K562 (cell line): ENCODE measurements around the gene CREB3L2. TPM values are rescaled to one million over a fixed set of nuclear protein-coding genes. Genes with fewer than 3 reads are reported as not detected.
A peak's percentile ranks its signal among the peaks of the same experiment; 100 is the strongest.

Experiments used
- ASH1L ChIP-seq: fragments of 450-650 bp; IDR thresholded peaks from 2 replicates; pipeline ENCODE4 v1.6.1; 2018; ENCODE audit warnings: borderline replicate concordance, mild to moderate bottlenecking, low read depth; ENCODE audit not compliant: partially characterized antibody
- BRCA1 ChIP-seq, 2 experiments: fragments of 450-650 bp in 1 of 2; sonication (generic) in 1 of 2; formaldehyde crosslinking in 1 of 2; IDR thresholded peaks; 2 replicates each; pipeline versions ENCODE4 v1.5.0 to v1.6.1; 2017 to 2020; ENCODE audit warnings: mild to moderate bottlenecking in 1 of 2, missing genetic modification reagents in 1 of 2
- CREB5 ChIP-seq: fragments of 250-450 bp; sonication (Bioruptor Pico); IDR thresholded peaks from 2 replicates; pipeline ENCODE4 v1.5.0; 2020; ENCODE audit warnings: mild to moderate bottlenecking
- CTBP1 ChIP-seq: fragments of 450-650 bp; IDR thresholded peaks from 2 replicates; pipeline ENCODE4 v1.6.1; 2016; ENCODE audit warnings: borderline replicate concordance
- CTCFL ChIP-seq: IDR thresholded peaks from 2 replicates; pipeline ENCODE4 v1.6.1; 2011; ENCODE audit warnings: borderline replicate concordance, low read depth, mild to moderate bottlenecking, moderate library complexity, low read length; ENCODE audit not compliant: insufficient read depth, poor library complexity, severe bottlenecking
- ESRRB ChIP-seq: fragments of 250-450 bp; sonication (Bioruptor Pico); IDR thresholded peaks from 2 replicates; pipeline ENCODE4 v1.5.0; 2020; ENCODE audit warnings: mild to moderate bottlenecking, moderate library complexity, borderline replicate concordance
- HMGXB4 ChIP-seq: sonication (generic); formaldehyde crosslinking; IDR thresholded peaks from 2 replicates; pipeline ENCODE4 v1.8.1; 2023; ENCODE audit warnings: mild to moderate bottlenecking, missing genetic modification reagents
- MIER1 ChIP-seq: fragments of 450-650 bp; IDR thresholded peaks from 2 replicates; pipeline ENCODE4 v1.6.1; 2016; ENCODE audit warnings: antibody characterized with exemption, mild to moderate bottlenecking, low read depth
- NR2C2 ChIP-seq, 2 experiments: fragments of 200-800 bp in 1 of 2; sonication (Bioruptor generic) in 1 of 2; sonication (generic) in 1 of 2; formaldehyde crosslinking in 1 of 2; IDR thresholded peaks; 2 replicates each; pipeline versions ENCODE4 v1.6.1 to v1.8.0; 2016 to 2022; ENCODE audit warnings: mild to moderate bottlenecking in 1 of 2, missing compliant biosample characterization in 1 of 2, missing genetic modification characterization in 1 of 2, missing genetic modification reagents in 1 of 2
- PHTF2 ChIP-seq: fragments of 250-450 bp; sonication (Bioruptor Pico); IDR thresholded peaks from 2 replicates; pipeline ENCODE4 v1.5.0; 2021; ENCODE audit warnings: mild to moderate bottlenecking
- POLR2AphosphoS2 ChIP-seq: IDR thresholded peaks from 2 replicates; pipeline ENCODE4 v1.6.1; 2012; ENCODE audit warnings: low read length, improper control_type of control experiment
- RFX5 ChIP-seq: IDR thresholded peaks from 2 replicates; pipeline ENCODE4 v1.6.1; 2011; ENCODE audit warnings: low read depth, mild to moderate bottlenecking, improper control_type of control experiment, low read length
- SREBF1 ChIP-seq: fragments of 150-350 bp; IDR thresholded peaks from 2 replicates; pipeline ENCODE4 v1.6.1; 2014; ENCODE audit warnings: antibody characterized with exemption, low read depth, low read length, borderline replicate concordance
- TAL1 ChIP-seq: fragments of 450-650 bp; IDR thresholded peaks from 2 replicates; pipeline ENCODE4 v1.6.1; 2016; ENCODE audit warnings: mild to moderate bottlenecking
- TCFL5 ChIP-seq: fragments of 250-450 bp; sonication (Bioruptor Pico); conservative IDR thresholded peaks from 2 replicates; pipeline ENCODE4 v1.6.1; 2021; ENCODE audit warnings: mild to moderate bottlenecking, moderate library complexity, matching md5 sums
- TEAD2 ChIP-seq: fragments of 450-650 bp; IDR thresholded peaks from 2 replicates; pipeline ENCODE4 v1.6.1; 2016; ENCODE audit warnings: missing genetic modification characterization, control low read depth, missing compliant biosample characterization
- XRCC3 ChIP-seq: fragments of 450-650 bp; IDR thresholded peaks from 2 replicates; pipeline ENCODE4 v1.6.1; 2017; ENCODE audit warnings: mild to moderate bottlenecking, moderate library complexity
- YY1 ChIP-seq, 3 experiments: IDR thresholded peaks; 2 replicates each; pipeline ENCODE4 v1.6.1; 2011; ENCODE audit warnings: low read length in 2 of 3, mild to moderate bottlenecking in 2 of 3, moderate library complexity in 2 of 3, borderline replicate concordance in 1 of 3, control low read depth in 1 of 3, low read depth in 1 of 3; ENCODE audit not compliant: insufficient read depth in 3 of 3, insufficient replicate concordance in 2 of 3, control insufficient read depth in 1 of 3, insufficient read length in 1 of 3; ENCODE audit errors: extremely low read depth in 1 of 3
- ZNF280B ChIP-seq: fragments of 250-450 bp; sonication (Bioruptor Pico); IDR thresholded peaks from 2 replicates; pipeline ENCODE4 v1.5.1; 2021; ENCODE audit warnings: mild to moderate bottlenecking
- ZNF347 ChIP-seq: fragments of 450-650 bp; formaldehyde crosslinking; IDR thresholded peaks from 2 replicates; pipeline ENCODE4 v1.4.0; 2020; ENCODE audit warnings: low read depth, mild to moderate bottlenecking, moderate library complexity
- ZNF589 ChIP-seq: fragments of 200-800 bp; sonication (Bioruptor generic); IDR thresholded peaks from 2 replicates; pipeline ENCODE4 v1.6.1; 2016; ENCODE audit warnings: low read depth, missing genetic modification characterization, missing compliant biosample characterization
- polyA plus RNA-seq, 8 experiments: library from polyadenylated mRNA; depleted of rRNA in 4 of 8; stranded (reverse) in 5 of 8; unstranded in 3 of 8; fragments of >200 nt; fragmentation: Nextera tagmentation in 2 of 8; fragmentation: Illumina TruSeq in 1 of 8; extraction: Ambion mirVana in 2 of 8; extraction: Trizol in 1 of 8; gene quantifications; 2 replicates each; pipeline versions ENCODE4 v1.2.1 to v1.2.3, GENCODE V29; 2011 to 2014; ENCODE audit warnings: inconsistent platforms in 1 of 8, missing spikeins in 1 of 8
- total RNA-seq, 7 experiments: library from RNA; depleted of rRNA in 6 of 7; stranded (reverse); fragments of >200 nt in 6 of 7; fragmentation: Illumina TruSeq in 2 of 7; extraction: Trizol in 2 of 7; gene quantifications; 2 replicates each; pipeline versions ENCODE4 v1.2.1 to v1.2.3, GENCODE V29; 2011 to 2021; ENCODE audit warnings: low replicate concordance in 1 of 7

Gene CREB3L2
- total and polyA plus RNA-seq, 9 of the 15 experiments (the other 6 are each of a cell fraction or from before 2014, with no cell fraction given): 7.1 to 45.6 (median 15.8) TPM

- TF ChIP-seq HMGXB4 (CRISPR knock-in tag) (no peak), YY1 (IDR thresholded peaks at IDR 0.05; ENCODE audit: borderline replicate concordance in 1 of 3, control insufficient read depth in 1 of 3, extremely low read depth in 1 of 3, insufficient read depth in 3 of 3, insufficient read length in 1 of 3, insufficient replicate concordance in 2 of 3, low read depth in 1 of 3, low read length in 2 of 3) (peak in 1 of 3 experiments; percentile 47), TCFL5 (CRISPR knock-in tag) (no peak), ZNF347 (no peak), BRCA1 (IDR thresholded peaks at IDR 0.05) (no peak), BRCA1 (CRISPR knock-in tag; IDR thresholded peaks at IDR 0.05) (no peak), TEAD2 (no peak), RFX5 (no peak), TAL1 (no peak), NR2C2 (CRISPR knock-in tag; IDR thresholded peaks at IDR 0.05) (no peak), NR2C2 (tag; IDR thresholded peaks at IDR 0.05) (peak; percentile 41; the same call in 1 of the 2 replicates), ZNF589 (CRISPR knock-in tag) (no peak), CREB5 (CRISPR knock-in tag) (no peak), SREBF1 (no peak), ESRRB (CRISPR knock-in tag) (no peak), ZNF280B (no peak), POLR2AphosphoS2 (no peak), XRCC3 (no peak), CTCFL (no peak), MIER1 (no peak), PHTF2 (CRISPR knock-in tag) (no peak), ASH1L (no peak), CTBP1 (0 out of 2 replicates have a peak, but pooled peaks have one; percentile 47)
These were observed 5.5 kb downstream of the CREB3L2 start (continued) for GRCh38 chr7:137996386-137996851.
